Ovary (tissue), 3 donors: ENCODE results near the gene AGAP9.
"Not testable (repeated sequence)": the region's sequence is repeated elsewhere in the genome, so short reads cannot be mapped to it uniquely, and the experiment has no call there.

ENCODE experiments used
- EP300 ChIP-seq: sonication (generic); formaldehyde crosslinking; IDR thresholded peaks from one replicate; pipeline ENCODE4 v1.6.1; 2017; ENCODE audit warnings: antibody characterized with exemption
- POLR2A ChIP-seq: fragments of 450-650 bp; IDR thresholded peaks from one replicate; pipeline ENCODE4 v1.6.1; 2017; ENCODE audit warnings: antibody characterized with exemption, mild to moderate bottlenecking, moderate library complexity
- TF ChIP-seq, protein P1 (sequence below), 3 donors: fragments of 450-650 bp in 2 of 3; fragments of 200-600 bp in 1 of 3; IDR thresholded peaks; one replicate each; pipeline versions ENCODE4 v1.5.1 to v1.8.0; 2016 to 2022; ENCODE audit warnings: antibody characterized with exemption in 3 of 3, mild to moderate bottlenecking in 1 of 3
- donor health status: DM: no; HTN: no; CAD: no.

DNA sequence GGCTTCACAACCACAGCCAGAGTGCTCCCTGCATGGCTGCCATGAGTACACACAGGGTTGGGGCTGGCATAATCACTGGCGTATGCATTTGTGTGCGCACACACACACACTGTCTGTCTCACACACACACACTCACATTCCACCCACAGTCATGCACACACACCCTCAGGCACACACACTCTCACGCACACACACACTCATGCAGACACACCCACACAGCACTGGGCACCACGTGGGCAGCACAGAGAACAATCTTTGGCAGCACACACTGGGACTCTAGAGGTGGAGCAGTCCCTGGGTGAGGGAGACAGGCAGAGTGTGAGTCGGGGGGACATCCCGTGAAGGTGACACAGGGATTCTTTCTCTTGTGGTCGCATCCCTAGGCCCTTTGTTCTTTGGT lies 49.9 kb downstream of the AGAP9 start:
- TF ChIP-seq, protein P1, sequence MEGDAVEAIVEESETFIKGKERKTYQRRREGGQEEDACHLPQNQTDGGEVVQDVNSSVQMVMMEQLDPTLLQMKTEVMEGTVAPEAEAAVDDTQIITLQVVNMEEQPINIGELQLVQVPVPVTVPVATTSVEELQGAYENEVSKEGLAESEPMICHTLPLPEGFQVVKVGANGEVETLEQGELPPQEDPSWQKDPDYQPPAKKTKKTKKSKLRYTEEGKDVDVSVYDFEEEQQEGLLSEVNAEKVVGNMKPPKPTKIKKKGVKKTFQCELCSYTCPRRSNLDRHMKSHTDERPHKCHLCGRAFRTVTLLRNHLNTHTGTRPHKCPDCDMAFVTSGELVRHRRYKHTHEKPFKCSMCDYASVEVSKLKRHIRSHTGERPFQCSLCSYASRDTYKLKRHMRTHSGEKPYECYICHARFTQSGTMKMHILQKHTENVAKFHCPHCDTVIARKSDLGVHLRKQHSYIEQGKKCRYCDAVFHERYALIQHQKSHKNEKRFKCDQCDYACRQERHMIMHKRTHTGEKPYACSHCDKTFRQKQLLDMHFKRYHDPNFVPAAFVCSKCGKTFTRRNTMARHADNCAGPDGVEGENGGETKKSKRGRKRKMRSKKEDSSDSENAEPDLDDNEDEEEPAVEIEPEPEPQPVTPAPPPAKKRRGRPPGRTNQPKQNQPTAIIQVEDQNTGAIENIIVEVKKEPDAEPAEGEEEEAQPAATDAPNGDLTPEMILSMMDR (IDR thresholded peaks at IDR 0.05): not testable (repeated sequence)
- not testable (repeated sequence) for TF ChIP-seq EP300, POLR2A
